ENCODE data around the gene GRB10.

The GRB10 gene

DNA sequence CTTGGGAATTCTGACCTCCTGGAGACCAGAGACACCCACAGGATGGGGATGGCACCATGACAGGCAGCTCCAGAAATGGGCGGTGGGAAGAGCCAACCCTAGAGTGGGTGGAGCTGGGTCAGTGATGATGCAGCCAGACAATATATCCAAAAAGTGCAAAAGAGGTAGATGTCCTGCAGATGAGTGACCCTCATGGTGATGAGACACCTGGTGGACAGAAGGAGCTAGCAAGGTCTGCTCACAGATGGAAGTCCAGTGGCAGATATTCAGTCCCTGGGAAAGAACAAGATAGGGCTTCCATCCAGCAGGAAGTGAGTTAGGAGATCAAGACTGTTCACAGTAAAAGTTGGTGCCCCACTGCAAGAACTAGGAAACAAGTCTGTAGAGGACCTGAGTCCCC is 19.2 kb upstream of the GRB10 start:
- no peak for DNase-seq

DNA sequence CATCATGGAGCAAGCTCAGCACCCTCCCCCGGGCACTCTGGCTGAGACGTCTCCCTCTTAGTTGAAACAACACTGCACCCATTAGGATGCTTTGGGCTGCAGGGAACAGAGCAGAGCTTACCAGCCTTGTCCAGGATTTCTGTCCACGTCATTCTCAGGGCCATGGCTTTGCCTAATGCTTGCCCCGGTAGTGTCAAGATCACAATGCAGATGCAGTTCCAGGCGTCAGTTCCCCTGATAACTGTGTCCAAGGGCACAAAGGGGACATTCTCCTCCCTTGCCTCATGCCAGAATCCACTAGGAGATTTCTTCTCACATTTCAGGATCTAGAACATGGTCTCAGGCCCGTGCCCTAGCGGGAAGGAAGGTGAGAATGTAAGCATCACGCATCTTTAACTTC is 17.2 kb upstream of the GRB10 start:
- no peak for DNase-seq

DNA sequence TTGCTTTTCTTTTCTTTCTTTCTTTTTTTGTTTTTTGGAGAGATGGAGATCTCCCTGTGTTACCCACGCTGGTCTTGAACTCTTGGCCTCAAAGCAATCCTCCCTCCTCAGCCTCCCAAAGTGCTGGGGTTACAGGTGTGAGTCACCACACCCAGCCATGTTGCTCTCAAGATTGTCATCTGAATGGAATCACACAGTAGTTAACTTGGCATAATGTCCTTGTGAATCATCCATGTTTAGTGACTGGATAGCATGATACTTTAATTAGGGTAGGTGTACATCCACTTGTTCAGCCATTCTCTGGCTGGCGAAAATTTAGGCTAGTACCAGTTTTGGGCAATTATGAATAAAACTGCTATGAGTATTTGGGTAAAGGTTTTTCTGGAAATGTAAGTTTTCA is 15.4 kb upstream of the GRB10 start:
- DNase-seq: no peak

DNA sequence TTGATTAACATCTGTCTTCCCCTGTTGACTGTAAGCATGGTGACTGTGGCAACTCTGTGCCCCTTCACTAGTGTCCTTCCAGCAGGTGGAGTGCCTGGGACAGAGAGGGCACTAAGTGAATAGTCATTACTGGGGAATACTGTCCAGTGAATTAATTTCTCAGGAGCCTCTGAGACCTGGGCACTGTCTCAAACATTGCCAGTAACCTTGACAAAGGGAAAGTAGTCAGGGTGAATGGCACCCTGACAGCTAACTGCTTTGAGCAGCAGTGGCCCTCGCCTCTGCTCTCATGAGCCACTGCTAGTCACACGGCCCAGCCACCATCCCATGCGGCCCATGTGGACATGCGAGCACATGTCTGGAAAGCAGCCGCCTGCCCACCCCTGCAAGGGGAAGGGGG is 13.1 kb upstream of the GRB10 start:
- no peak for DNase-seq

DNA sequence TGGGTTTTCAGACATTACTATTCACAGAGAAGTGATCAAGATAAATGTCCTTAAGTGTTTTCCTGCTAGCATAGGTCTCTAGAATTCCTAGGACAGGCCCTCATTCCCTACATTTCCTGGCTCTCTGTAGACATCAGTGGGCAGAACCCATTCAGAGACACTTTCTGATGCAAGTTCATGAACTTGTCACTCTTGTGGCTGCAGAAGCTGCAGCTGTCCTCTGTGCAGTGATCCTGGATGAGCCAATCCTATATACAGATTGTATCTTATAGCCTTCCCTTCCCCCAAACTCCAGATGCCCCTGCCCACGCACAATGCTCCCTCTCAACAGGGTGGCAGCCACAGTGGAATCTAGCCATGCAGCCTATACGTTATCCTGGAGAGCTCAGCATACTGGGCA is 12.6 kb upstream of the GRB10 start:
- no peak for DNase-seq

DNA sequence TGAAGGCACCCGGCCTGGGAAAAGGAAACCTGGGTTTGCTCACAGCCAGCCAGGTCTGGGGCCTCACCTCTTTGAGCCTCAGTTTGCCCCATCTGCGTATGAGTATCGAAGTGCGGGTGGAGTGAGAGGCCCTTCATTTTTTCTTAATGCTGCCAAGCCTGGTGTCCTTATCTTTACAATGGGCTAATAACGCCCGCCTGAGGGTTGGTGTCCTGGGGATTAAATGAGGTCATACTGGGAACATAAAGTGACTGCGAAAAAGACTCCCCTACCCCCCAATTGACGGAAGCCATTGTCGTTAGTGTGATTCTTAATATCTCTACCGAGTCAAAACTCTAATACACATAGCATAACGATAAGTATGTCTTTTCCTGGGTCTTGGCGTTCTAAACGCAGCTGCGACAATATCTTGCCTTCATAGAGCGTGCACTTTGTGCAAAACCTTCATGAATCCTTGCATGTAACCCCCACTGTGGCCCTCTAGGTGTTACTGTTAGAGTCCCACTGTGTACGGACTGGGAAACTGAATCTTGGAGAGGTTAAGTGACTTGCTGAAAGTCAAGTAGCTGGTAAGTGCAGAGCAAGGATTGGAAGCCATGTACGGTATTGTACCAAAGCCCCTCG is 11.4 kb upstream of the GRB10 start:
- DNase-seq: no peak

DNA sequence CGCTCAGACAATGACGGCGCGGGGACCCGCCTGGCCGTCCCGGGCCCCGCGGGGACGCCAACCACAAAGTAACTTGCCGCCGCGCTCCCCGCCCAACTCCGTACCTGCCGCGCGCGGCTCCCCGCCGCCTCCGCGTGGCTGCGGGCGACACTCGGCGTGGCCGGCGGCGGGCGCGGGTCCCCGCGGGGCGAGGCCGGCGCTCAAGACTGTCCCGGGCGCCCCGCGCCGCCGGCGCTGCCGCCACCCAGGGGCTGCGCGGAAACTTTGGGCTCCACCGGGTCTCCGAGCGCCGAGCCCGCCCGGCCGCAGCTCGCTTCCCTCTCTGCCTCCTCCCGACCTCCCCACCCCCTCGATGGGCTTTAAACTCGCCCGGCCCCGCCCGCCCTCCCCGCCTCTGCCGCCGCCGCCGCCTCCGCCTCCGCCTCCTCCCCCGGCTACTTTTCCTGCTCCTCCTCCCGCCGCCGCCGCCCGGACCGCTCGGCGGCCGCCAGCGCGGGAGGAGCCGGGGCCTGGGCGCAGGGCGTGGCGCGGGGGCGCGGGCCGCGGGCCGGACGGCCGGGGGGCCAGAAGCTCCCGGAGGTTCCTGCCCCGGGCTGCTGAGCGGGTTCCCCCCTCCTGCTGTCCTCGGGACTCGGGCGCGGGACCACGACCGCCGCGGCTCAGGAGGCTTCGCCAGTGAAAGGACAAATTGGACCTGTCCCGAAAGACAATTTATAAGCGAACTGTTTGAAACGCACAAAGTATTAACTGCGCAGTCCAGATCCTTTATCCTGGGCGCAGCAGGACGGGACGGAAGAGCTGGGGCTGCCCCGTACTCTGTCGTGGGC is 10.6 kb upstream of the GRB10 start:
- DNase-seq: no peak

DNA sequence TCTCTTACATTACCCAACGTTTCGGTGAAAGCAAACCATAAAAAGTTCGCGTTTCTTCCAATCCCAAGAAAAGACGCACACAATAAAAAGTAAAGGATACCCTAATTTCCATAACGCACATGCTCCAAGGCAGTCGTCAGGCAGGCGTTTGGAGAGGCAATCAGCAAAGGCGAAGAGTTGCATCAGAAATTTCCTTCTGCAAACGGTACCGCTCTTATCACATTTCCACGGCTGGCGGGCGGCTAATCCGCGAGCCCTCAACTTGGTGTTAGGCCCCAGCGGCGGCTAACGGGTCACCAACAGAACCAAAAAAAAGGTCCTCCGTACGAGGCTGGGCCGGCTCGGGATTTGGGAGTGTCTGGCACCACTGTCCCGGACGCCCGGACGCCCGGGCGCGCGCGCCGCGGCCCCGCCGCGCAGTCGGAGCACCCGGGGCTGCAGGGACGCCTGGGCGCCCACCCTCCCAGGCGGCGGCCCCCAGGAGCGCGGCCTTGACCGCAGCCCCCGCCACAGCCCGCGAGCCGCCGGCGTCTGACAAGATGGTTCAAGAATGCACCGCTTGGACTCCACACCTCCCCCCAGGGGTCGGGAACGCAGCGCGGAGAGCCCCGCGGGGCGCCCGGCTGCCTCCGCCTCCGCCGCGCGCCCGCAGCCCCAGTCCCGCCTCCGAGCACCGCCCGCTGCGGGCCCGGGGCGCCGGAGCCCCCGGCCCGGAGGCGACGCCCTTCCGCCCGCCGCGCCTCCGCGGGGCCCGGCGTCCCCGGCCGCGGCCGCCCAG is 9.8 kb upstream of the GRB10 start:
- DNase-seq: no peak

DNA sequence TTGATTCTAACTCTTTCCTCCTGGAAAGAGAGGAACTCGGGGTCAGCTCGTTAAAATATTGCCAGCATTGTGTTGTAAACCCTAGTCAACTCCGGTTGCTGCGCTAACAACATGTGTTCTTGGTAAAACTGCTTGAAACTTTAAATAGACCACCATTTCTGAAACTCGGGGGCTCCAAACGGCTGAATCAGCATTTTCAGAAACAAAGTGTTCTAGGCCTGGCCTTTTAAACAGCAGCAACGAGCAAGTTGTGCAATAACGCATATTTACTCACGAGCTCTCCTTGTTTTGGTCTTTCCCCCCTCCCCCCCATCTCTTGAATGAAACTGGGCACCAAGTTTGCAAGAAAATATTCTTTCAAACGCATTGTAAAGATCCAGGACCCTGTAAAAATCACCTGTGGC is 9.2 kb upstream of the GRB10 start:
- DNase-seq: no peak

DNA sequence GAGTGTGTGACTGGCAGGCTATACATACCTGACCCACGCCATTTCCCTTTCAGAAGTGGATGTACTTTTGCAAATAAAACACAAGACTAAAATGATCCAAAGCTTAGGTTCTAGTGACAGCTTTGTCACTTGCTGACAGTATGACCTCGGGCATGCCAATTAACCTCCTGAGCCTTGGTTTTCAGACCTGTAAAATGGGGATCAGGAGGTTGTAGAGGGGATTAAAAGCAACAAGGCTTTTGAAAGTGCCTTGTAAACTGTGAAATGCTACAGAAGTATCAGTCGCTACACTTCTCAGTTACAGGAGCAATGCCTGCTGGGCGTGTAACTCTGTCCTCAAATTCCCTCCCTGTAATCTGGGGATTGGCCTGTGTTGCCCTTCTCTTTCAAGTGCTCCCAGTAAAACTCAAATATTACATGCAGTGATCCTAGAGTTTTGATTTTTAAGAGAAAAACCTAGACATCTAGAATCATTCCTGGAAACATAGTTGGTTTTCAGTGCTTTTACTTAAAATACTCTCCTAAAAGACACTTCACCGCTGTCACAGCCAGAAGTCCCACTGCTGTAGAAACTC is 8.8 kb upstream of the GRB10 start:
- no peak for DNase-seq

DNA sequence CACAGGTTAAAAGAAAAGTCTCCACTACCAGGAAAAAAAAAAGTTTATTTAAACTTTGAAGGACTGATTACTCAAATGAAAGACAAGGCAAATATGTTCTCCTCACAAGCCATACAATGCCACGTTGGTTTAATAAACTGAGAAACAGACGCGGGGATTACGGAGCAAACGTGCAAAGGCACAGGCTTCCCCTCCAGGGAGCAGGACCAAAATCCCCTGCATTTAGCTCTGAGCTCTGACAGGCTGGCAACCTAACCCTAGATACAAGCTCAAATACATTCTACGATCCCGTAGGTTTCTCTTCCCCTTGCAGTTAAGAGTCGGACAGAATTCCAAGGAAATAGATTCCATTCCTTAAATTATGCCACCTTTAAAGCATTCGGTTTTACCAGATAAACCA is 7.7 kb upstream of the GRB10 start:
- DNase-seq: no peak

DNA sequence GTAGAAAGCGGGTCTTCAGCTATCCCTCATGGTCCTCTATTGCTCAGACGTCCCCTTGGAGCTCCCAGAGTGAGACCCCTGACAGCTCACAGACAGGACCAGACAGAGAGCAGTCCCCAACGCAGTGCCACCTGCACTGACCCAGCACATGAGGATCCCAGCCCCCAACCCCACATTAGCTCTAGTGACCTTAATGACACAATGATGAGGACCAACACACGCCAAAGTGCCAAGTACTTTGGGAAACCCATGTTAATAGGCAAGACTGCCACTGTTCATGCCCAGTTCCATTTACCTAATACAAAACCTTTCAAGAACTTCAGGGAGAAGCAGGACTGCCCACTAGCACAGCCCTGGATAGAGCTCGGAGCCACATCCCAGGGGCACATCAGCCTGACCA is 5.7 kb upstream of the GRB10 start:
- DNase-seq: no peak

DNA sequence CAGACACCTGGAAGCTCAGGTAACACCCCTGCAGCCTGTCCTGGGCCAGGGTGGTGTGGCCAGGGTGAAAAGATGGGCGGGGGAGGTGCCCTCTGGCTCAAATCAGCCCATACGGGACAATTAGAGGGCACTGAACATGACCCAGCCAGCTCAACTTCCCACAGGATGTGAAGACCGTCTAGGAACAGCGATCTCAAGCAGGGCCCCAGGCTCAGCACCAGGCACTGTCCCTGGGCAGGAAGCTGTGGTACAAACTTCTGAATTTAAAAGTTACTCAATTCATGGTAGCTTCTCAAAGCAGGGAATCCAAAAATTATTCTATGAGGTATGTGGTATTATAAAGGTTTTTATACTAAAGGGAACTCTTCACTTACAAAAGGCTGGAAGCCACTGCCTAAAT is 5.1 kb upstream of the GRB10 start:
- no peak for DNase-seq

DNA sequence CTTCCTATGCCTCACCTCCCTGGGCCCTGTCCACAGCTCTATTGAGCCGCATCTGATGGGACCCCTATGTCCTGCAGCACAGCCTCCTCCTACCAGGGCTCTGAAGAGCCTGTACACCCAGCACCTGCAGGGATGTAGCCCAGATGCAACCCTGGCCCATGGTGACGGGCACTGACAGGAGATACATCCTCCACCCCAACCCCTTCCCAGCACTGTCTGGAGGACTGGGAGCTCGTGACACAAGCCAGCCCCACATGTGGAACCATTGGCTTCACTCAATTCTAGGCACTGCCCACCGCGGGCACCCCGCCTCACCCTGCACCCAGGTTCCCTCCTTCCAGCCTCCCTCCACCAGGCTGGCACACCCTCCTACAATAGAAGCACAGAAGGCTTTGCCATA is 2.6 kb upstream of the GRB10 start:
- DNase-seq: no peak

DNA sequence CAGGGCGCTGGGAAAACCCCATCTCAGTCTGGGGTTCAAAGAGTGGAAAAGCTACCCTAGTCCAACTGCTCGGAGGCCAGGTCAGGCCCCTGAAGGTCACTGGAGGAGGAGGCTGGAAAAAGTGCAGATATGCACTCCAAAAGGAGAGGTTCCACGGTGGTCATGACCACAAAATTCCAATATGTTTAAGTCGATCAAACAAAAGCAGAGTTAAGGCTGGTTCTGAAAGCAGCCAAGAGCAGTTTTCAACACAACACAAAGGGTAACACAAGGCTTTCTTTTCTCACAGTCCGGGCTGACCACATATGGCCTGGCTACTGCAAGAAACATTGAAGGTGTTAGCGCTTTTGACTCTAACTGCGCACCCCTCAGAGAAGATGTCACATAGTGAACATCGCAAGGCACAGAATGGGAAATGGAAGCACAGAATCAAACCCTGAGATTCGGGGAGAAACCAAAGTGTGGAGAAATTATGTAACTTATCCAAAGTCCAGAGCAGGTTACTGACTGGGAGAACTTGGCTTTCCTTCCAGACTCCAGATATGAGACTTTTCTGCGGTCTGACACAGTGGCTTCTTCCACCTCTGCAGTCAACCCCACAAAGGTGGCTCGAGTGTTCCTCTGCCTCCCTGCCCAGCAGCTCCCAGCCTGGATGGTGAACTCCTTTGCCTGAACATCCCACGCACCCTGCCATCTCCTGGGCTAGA is 1.3 kb upstream of the GRB10 start:
- DNase-seq: no peak

DNA sequence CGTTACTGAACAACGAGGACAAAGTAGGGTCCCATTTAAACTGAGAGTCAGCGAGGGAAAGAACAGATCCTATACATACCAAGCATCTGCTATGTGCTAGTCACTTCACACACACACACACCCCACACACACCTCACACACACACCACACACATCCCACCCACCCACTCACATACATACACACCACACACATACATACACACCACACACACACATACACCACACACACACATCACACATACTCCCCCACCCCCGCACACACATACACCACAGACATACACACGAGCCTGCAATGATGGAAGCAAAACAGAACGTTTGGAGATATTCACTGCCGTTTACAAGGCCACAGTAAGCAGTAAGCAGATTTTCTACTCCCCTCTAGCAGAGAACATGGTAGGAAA is 607 bp upstream of the GRB10 start:
- DNase-seq: no peak

DNA sequence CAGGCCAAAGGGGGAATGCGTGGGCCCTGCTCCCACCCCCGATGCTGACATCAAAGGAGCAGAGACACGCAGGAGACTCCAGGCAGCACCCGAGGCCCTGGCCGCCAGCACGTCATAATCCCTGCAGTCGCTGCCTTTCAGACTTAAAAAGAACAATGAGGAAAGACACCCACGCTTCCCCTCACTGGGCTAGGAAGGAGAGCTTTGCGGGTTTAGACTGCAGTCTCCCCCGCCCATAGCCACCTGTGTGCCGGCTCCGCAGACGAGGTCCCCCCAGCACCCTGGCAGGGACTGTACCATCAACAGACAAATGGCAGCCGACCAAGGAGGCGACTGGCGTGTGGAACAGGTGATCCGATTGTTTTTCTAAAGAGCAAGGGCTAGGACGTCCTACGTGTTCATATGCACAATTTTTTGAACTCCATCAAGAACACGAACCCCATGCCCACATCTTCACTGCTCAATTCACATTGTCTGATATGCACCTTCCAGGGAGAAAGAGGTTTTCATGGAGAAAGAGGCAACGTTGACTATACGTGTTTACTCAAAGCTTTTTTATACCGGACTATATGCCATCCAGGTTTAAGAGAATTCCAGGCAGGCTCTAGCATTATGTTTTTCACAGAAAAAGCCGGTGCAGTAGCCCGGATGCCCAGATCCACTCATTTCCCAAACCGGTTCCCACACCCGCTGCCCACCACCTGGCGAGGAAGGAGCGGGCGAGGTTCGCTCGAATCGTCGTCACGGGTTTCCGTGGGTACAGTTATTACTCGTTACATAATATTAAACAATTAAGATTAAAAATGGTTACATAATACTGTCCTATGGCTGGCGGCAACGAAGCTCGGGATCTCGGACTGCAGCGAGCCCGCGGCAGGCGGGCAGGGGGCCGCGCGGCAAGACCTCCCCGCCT is 1.1 kb downstream of the GRB10 start:
- no peak for DNase-seq

DNA sequence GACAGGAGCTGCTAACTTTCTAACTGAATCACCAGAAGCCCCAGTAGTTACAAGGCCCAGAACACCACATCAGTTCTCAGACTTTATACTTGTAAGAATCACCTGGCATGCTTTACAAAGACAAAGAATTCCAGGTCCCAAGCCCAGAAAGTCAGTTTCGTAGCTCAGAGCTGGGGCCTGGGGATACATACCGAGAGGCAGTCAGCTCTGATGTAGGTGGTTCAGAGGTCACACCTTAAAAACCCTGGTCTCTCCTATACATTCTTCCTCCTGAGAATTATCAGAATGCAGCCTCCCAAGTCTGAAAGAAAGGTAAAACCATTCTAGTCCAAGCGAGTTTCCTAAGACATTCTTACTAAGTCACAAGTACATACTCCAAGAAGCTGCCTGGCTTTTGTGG is 2.3 kb downstream of the GRB10 start:
- no peak for DNase-seq

DNA sequence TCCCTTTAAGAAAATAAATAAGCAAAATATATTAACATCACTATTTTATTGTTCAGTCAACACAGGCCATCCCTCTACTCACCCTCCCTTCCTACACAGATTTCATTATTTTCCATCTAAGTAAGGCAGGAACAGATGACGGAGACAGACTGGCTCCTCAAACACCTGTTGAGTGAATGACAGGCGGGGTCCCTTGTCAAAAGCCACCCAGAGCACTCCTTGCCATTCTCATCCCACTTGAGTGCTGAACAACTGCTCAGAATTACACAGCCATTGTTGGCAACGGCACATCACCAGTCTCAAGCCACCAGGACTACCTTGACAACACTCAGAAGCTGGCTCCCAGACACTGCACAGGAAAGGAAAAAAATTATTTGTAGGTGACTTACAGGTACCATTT is 3.3 kb downstream of the GRB10 start:
- DNase-seq: no peak

DNA sequence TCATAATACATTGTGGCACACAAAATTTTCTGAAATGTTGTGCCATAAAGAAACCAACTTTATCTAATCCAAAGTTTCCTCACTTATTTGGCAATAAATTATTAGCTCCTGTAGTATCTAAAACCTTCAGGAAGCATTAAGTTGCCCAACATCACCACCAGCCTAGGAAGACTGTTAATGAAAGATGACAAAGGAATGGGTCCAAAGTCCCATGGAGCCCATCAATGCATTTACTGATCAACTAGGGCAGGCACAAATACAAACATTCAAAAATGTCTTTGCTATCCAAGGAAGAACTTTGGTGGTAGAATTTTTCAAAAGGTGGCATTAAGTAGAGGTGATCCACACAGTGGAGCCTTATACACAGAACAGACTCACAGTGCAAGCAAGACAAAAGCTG is 4.5 kb downstream of the GRB10 start:
- no peak for DNase-seq

DNA sequence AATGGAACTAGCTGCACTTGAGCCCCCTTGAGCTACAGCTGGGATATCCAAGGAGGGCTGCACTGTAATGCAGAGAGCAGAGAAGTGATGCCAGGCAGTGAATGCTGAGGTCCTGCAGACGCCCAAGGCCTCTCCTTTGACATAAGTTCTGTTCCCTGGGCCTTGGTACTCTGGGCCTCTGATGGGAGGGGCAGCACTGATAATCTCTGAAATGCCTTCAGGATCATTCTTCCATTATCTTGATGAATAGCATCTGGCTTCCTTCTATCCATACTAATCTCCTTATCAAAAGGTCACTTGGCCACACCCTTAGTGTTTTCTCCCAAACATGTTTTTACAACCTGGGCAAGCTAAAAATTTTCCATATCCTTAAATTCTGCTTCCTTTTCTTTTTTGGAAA is 6.9 kb downstream of the GRB10 start:
- DNase-seq: no peak

DNA sequence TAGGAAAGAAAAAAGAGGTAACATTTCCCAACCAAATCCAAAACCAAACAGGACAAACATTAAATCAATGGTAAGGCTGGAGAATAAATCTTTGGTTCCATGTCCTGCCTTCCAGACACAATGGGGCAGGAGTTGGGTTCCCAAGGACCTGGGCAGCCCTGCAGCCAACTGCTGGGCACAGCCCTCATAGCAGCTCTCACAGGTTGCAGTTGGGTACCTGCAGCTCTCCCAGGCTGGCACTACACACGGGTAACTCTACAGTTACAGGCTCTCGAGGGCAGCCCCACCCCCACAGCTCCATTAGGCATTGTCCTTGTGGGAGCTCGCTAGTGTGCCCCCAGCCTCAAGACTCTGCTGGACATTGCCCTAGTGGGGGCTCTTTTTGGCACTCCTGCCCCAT is 7.5 kb downstream of the GRB10 start:
- no peak for DNase-seq

Data from SW 1271 (cell line).